ENCODE results near the gene MAP1B.

DNA sequence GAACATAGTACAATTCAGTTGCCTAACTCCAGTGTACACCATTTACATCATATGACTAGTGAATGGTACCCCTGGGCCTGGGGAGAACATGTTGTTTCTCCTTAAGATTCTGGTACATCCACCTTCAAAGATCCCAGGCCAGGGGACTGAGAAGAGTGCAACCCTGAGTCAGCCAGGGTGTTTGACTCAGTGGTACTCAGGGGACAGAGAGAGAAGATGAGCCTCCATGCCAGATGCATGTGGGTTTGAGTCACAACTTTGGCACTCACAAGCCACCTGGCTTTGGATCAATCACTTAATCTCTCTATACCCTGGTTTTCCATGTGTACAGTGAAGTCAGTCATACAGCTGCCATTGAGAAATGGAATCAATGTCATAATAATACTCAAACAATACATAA is 53.7 kb downstream of the MAP1B start:
- TF ChIP-seq, protein P1, sequence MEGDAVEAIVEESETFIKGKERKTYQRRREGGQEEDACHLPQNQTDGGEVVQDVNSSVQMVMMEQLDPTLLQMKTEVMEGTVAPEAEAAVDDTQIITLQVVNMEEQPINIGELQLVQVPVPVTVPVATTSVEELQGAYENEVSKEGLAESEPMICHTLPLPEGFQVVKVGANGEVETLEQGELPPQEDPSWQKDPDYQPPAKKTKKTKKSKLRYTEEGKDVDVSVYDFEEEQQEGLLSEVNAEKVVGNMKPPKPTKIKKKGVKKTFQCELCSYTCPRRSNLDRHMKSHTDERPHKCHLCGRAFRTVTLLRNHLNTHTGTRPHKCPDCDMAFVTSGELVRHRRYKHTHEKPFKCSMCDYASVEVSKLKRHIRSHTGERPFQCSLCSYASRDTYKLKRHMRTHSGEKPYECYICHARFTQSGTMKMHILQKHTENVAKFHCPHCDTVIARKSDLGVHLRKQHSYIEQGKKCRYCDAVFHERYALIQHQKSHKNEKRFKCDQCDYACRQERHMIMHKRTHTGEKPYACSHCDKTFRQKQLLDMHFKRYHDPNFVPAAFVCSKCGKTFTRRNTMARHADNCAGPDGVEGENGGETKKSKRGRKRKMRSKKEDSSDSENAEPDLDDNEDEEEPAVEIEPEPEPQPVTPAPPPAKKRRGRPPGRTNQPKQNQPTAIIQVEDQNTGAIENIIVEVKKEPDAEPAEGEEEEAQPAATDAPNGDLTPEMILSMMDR (conservative IDR thresholded peaks at IDR 0.05), result no peak
- TF ChIP-seq EZH2 (IDR thresholded peaks at IDR 0.05; ENCODE audit: low read depth), result no peak
